Measurements from ENCODE around the gene CDC14B.

CDC14B gene

GRCh38 chr9:96532173-96532572 is 87.5 kb downstream of the CDC14B start:
- Histone ChIP-seq H3K4me3 (ENCODE audit: low read length) (no peak overlapping the region), H2AFZ (ENCODE audit: low read length) (no peak overlapping the region), H3K9me2 (replicated peaks; ENCODE audit: insufficient read depth, low read length) (no peaks in the 10 kb centered on the region), H3K27ac (ENCODE audit: low read length) (no peak overlapping the region), H3K9ac (ENCODE audit: low read length) (no peak overlapping the region), H4K20me1 (ENCODE audit: insufficient read depth, low read length) (no peaks in the 10 kb centered on the region), H3K36me3 (replicated peaks; ENCODE audit: insufficient read depth, low read length) (no peaks in the 10 kb centered on the region), H3K9me3 (replicated peaks; ENCODE audit: insufficient read depth, low read length) (no peaks in the 10 kb centered on the region), H3K4me2 (ENCODE audit: low read depth, low read length) (no peak overlapping the region), H3K79me2 (ENCODE audit: low read length) (no peaks in the 10 kb centered on the region), H3F3A (ENCODE audit: insufficient read depth, low read length) (no peaks in the 10 kb centered on the region), H3K27me3 (replicated peaks; ENCODE audit: insufficient read depth, low read length) (no peaks in the 10 kb centered on the region), H3K4me1 (ENCODE audit: low read length) (no peaks in the 10 kb centered on the region)
- DNase-seq, result no peak
- TF ChIP-seq CTCF (IDR thresholded peaks at IDR 0.05; ENCODE audit: low read length) (no peak), EZH2phosphoT487 (IDR thresholded peaks at IDR 0.05; ENCODE audit: low read length) (no peak), EZH2 (optimal IDR thresholded peaks at IDR 0.05; ENCODE audit: low read depth, low read length) (no peak)

GRCh38 chr9:96524764-96525163 is 94.9 kb downstream of the CDC14B start:
- H3K4me2 ChIP-seq (ENCODE audit: low read depth, low read length), result no peak overlapping the region
- no peak overlapping the region for H2AFZ ChIP-seq (ENCODE audit: low read length)
- H3K9me3 ChIP-seq (replicated peaks; ENCODE audit: insufficient read depth, low read length), result no peaks in the 10 kb centered on the region
- no peaks in the 10 kb centered on the region for H3K4me1 ChIP-seq (ENCODE audit: low read length)
- H3K4me3 ChIP-seq (ENCODE audit: low read length), result no peak overlapping the region
- DNase-seq, result no peak
- H3K27ac ChIP-seq (ENCODE audit: low read length), result no peak overlapping the region
- H3F3A ChIP-seq (ENCODE audit: insufficient read depth, low read length), result no peaks in the 10 kb centered on the region
- H3K36me3 ChIP-seq (replicated peaks; ENCODE audit: insufficient read depth, low read length), result no peaks in the 10 kb centered on the region
- H4K20me1 ChIP-seq (ENCODE audit: insufficient read depth, low read length), result no peaks in the 10 kb centered on the region
- no peaks in the 10 kb centered on the region for H3K27me3 ChIP-seq (replicated peaks; ENCODE audit: insufficient read depth, low read length)
- H3K9ac ChIP-seq (ENCODE audit: low read length), result no peak overlapping the region
- H3K9me2 ChIP-seq (replicated peaks; ENCODE audit: insufficient read depth, low read length), result no peaks in the 10 kb centered on the region
- H3K79me2 ChIP-seq (ENCODE audit: low read length), result no peaks in the 10 kb centered on the region
- TF ChIP-seq EZH2phosphoT487 (IDR thresholded peaks at IDR 0.05; ENCODE audit: low read length) (no peak), CTCF (IDR thresholded peaks at IDR 0.05; ENCODE audit: low read length) (no peak), EZH2 (optimal IDR thresholded peaks at IDR 0.05; ENCODE audit: low read depth, low read length) (no peak)

- Histone ChIP-seq H3K9me3 (replicated peaks; ENCODE audit: insufficient read depth, low read length) (no peaks in the 10 kb centered on the region), H3K4me1 (ENCODE audit: low read length) (no peaks in the 10 kb centered on the region), H2AFZ (ENCODE audit: low read length) (no peak overlapping the region), H3K79me2 (ENCODE audit: low read length) (no peaks in the 10 kb centered on the region), H3F3A (ENCODE audit: insufficient read depth, low read length) (no peaks in the 10 kb centered on the region), H3K27ac (ENCODE audit: low read length) (no peak overlapping the region), H3K4me3 (ENCODE audit: low read length) (no peak overlapping the region), H3K4me2 (ENCODE audit: low read depth, low read length) (no peak overlapping the region), H3K36me3 (replicated peaks; ENCODE audit: insufficient read depth, low read length) (no peaks in the 10 kb centered on the region), H4K20me1 (ENCODE audit: insufficient read depth, low read length) (no peaks in the 10 kb centered on the region), H3K27me3 (replicated peaks; ENCODE audit: insufficient read depth, low read length) (no peaks in the 10 kb centered on the region), H3K9ac (ENCODE audit: low read length) (no peak overlapping the region), H3K9me2 (replicated peaks; ENCODE audit: insufficient read depth, low read length) (no peaks in the 10 kb centered on the region)
- TF ChIP-seq EZH2phosphoT487 (IDR thresholded peaks at IDR 0.05; ENCODE audit: low read length) (no peak), CTCF (IDR thresholded peaks at IDR 0.05; ENCODE audit: low read length) (no peak), EZH2 (optimal IDR thresholded peaks at IDR 0.05; ENCODE audit: low read depth, low read length) (no peak)
- DNase-seq, result no peak
These were observed 95.6 kb downstream of the CDC14B start for GRCh38 chr9:96524045-96524444.

Data from MM.1S (cell line).